Measurements from ENCODE around the gene NPC1L1.

- TF ChIP-seq CTCF (IDR thresholded peaks at IDR 0.05; ENCODE audit: low read depth, low read length) (no peak), POLR2A (IDR thresholded peaks at IDR 0.05; ENCODE audit: extremely low read depth, insufficient read length) (no peak)
These were observed 24.0 kb downstream of the NPC1L1 start for GRCh38 chr7:44517175-44517574.
